GM12875 (cell line): ENCODE results near the gene VIT.

Experiments
- H3K4me3 ChIP-seq: one replicate; pipeline ENCODE4 v1.5.1; 2011; ENCODE audit warnings: low read depth, low read length, control low read depth
- CTCF ChIP-seq: IDR thresholded peaks from 2 replicates; pipeline ENCODE4 v1.5.1; 2011; ENCODE audit warnings: low read depth, mild to moderate bottlenecking, control low read depth, inconsistent platforms, low read length, moderate library complexity, borderline replicate concordance; ENCODE audit not compliant: insufficient read depth

Gene VIT

GRCh38 chr2:36770542-36771287, 74.2 kb downstream of the VIT start:
- TF ChIP-seq CTCF: peak; percentile 76
- H3K4me3 ChIP-seq: no peak overlapping the region

- H3K4me3 ChIP-seq: no peak overlapping the region
- no peak for TF ChIP-seq CTCF
These were observed 75.2 kb downstream of the VIT start for GRCh38 chr2:36771671-36772070.

- no peak for TF ChIP-seq CTCF
- no peak overlapping the region for H3K4me3 ChIP-seq
These were observed 77.4 kb downstream of the VIT start for GRCh38 chr2:36773947-36774346.

- TF ChIP-seq CTCF: no peak
- no peak overlapping the region for H3K4me3 ChIP-seq
These were observed 78.8 kb downstream of the VIT start for GRCh38 chr2:36775261-36775660.

GRCh38 chr2:36775806-36776205, 79.3 kb downstream of the VIT start:
- TF ChIP-seq CTCF: no peak

GRCh38 chr2:36777272-36777671, 80.8 kb downstream of the VIT start:
- no peak overlapping the region for H3K4me3 ChIP-seq
- TF ChIP-seq CTCF: no peak

More at GRCh38 chr2:36775806-36776205, 79.3 kb downstream of the VIT start:
- H3K4me3 ChIP-seq: no peak overlapping the region

GRCh38 chr2:36777788-36778187, 81.3 kb downstream of the VIT start:
- no peak overlapping the region for H3K4me3 ChIP-seq
- no peak for TF ChIP-seq CTCF
